Activated T-helper 1 cell treated with Interleukin-2 at 50 U/mL for 16 hours (primary cell): ENCODE data around the gene MYPOP.
"Not testable (repeated sequence)": the region's sequence is repeated elsewhere in the genome, so short reads cannot be mapped to it uniquely, and the experiment has no call there.

Source experiments
- DNase-seq: peaks from one replicate; pipeline ENCODE4 v3.0.0-alpha.2; 2020; ENCODE audit warnings: low read depth

The MYPOP gene

DNA sequence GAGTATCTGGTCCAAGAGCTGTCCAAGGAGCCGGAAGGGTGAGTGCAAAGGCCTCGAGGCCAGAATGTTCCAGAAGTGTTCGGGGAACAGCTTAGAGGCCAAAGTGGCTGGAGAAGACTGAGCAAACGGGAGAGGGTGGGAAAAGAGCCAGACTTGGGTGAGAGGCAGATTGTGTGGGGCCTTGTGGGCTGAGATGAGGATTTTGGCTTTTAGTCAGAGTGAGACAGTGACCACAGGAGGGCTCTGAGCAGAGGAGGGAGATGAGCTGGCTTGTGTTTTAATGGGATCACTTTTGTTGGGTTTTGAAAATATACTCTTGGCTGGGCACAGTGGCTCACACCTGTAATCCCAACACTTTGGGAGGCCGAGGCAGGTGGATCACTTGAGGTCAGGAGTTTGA, 6.5 kb upstream of the MYPOP start:
- DNase-seq = no peak

- no peak for DNase-seq
Measured at GRCh38 chr19:45906221-45906620, 3.8 kb upstream of the MYPOP start.

GRCh38 chr19:45905011-45905410, 2.6 kb upstream of the MYPOP start:
- no peak for DNase-seq

GRCh38 chr19:45902651-45903625, 525 bp upstream of the MYPOP start:
- DNase-seq = peak; percentile 100

GRCh38 chr19:45901432-45901911, 941 bp downstream of the MYPOP start:
- DNase-seq = no peak

GRCh38 chr19:45900738-45901431, 1.5 kb downstream of the MYPOP start:
- DNase-seq = no peak

DNA sequence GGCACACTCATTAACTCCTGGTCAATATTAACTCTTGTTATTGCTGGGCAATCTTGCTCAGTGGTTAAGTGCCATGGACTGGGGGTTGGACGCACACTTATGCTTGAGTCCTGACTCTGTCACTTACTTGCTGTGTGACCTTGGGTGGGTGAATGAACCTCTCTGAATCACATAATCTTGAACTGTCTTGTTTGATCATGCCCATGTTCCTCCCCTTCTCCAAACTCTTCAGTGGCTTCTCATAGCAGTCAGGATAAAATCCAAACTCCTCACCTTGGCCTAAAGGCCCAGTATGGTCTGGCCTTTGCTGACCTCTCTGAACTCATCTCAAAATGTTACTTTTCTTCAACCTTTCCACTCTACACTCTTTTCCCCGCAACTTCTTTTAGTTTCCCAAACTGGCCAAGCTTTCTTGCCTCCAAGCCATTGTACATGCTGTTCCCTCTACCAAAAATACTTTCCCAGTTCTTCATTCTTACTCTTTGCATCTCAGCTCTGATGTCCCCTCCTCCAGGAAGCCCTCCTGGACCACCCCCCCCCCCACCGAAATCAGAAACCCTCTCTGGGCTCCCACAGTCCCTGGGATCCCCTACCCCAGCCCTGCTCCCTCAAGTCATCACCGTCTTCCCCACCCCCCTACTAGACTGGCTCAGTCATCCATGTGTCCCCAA, 2.4 kb downstream of the MYPOP start:
- no peak for DNase-seq

DNA sequence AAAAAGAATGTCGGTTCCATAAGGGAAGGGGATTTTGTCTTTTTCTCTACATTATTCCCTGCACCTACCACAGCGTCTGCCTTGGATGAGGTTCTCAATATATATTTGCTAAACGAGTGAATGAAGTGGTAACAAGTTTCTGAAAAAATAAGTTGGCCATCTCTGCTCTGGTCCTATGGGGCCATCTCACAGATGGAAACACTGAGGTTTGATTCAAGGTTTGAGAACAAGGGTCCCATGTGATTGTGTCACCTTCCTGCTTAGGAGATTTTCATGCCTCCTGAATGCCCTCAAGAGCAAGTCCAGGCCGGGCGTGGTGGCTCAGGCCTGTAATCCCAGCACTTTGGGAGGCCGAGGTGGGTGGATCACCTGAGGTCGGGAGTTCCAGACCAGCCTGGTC, 3.2 kb downstream of the MYPOP start:
- DNase-seq = no peak

DNA sequence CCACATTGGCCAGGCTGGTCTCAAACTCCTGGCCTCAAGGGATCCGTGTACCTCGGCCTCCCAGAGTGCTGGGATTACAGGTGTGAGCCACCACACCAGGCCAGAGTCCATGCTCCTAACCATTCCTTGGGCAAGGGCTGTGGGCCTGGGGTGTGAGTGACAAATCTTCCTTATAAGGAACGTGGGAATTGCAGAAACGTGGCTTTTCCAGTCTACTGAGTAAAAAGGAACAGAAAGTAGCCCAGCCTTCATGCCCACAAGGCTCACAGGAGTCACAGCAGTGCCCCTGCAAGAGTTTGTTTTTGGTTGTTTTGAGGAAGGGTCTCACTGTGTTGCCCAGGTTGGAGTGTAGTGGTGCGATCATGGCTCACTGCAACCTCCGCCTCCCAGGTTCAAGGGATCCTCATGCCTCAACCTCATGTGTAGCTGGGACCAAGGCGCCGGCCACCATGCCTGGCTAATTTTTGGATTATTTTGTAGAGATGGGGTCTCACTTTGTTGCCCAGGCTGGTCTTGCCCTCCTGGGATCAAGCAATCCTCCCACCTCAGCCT, 5.1 kb downstream of the MYPOP start:
- no peak for DNase-seq

- not testable (repeated sequence) for DNase-seq
Measured at GRCh38 chr19:45895983-45896599, 6.3 kb downstream of the MYPOP start.

DNA sequence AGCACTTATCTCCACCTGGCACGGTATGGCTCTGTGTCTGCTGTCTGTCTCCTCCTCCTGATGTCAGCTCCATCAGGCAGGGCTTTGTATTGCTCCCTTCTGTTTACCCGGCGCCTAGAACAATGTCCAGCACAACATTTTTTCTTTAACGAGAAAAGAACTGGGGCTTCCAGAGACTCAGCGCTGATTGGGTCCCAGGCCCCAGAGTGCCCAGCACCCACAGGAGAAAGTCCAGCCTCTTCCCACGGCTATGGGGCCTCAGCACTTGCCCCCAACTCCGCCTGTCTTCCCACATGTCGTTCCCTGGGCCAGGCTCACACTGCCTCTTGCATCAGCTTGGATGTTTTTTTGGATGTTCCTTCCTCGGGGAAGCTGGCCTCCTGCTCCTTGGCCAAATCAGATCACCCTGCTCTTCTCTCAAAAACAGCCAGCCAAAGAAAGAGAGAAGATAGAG, 6.9 kb downstream of the MYPOP start:
- no peak for DNase-seq

DNA sequence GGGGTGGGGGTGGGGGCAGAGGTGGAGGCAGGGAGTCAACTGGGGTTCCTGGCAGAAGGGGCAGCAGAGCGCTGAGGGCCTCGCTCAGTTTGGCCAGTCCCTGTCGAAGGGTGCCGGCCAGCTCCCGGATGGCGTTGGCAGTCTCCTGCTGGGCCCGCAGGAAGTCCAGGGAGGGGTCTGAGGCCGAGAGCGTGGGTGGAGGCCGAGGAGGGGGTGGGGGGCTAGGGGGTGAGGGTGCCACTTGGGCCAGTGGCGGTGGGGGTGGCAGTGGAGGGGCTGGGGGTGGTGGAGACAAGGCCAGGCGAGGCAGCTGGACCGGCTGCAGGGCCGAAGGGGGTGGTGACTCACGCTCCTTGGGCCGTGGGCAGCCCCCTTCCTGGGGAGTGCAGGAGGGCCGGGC, 11.5 kb downstream of the MYPOP start:
- DNase-seq = no peak

- no peak for DNase-seq
Measured at GRCh38 chr19:45889210-45889885, 13.1 kb downstream of the MYPOP start.

DNA sequence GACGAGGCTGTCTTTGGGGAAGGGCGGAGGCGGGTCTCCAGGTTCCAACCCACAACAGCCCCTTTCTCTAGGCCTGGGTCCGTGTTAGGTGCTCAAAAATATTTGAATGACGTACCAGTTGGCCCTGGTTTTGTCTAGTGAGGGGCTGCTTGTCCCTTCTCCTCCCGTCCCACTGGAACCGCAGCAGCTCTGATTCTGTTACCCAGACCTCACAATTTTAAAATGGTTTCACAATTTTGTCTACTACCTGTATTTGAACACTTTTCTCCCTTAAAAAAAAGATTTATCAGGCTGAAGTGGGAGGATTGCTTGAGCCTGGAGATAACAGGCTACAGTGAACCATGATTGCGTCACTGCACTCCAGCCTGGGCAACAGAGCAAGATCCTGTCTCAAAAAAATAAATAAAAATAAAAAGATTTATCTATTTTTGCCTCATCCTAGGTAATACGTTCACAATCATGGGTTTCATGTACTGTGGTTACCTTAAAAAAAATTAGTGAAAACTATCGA, 15.2 kb downstream of the MYPOP start:
- no peak for DNase-seq

DNA sequence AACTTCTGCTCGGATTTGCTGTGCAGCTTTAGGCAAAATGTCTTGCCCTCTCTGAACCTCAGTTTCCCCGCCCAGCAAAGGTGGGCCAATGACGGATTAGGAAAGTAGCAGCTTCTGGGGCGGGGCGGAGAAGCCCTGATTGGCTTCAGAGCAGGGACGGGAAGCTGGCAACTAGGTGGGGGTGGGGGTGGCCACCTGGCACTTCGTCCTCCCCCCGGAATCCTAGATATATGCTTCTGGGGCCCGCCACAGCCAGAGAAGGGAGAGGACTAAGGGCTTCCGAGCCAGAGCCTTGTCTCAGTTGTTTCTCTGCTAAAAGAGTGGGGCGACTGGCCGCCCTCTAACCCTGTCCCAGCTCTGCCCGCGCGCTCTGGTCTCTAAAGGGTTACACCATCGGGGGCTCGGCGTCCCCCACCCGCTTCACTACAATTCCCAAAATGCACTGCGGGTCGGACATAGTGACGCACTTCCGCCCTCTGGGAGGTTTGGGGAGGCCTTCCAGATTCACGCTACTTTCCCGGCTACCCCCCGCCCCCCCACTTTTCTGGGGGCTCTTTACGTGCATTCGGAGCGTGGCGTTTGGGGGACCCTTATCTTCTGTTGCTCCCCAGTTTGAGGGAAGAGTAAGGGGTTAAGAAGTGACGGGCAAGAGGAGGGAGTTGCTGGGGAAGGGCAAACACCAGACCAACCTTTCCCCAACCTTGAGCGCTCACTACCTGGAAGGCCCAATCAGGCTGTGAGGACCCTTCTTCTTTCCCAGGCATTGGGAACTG, 15.8 kb downstream of the MYPOP start:
- DNase-seq = peak; percentile 80

- peak; percentile 78 for DNase-seq
Measured at GRCh38 chr19:45885556-45886426, 16.6 kb downstream of the MYPOP start, which contains the start of gene IRF2BP1. Gene IRF2BP1 (minus strand): TSS chr19:45886141. CDS start chr19:45885774, 367 bp downstream.

GRCh38 chr19:45884682-45885555, 17.5 kb downstream of the MYPOP start:
- no peak for DNase-seq
